HG03103 (cell line): ENCODE data around the gene PIP5KL1.

ENCODE experiments used
- ATAC-seq: cut with Tn5 transposase; IDR thresholded peaks from one replicate; pipeline ENCODE4 v1.9.1; 2021; ENCODE audit warnings: low read depth; ENCODE audit not compliant: unreplicated experiment

Gene PIP5KL1

DNA sequence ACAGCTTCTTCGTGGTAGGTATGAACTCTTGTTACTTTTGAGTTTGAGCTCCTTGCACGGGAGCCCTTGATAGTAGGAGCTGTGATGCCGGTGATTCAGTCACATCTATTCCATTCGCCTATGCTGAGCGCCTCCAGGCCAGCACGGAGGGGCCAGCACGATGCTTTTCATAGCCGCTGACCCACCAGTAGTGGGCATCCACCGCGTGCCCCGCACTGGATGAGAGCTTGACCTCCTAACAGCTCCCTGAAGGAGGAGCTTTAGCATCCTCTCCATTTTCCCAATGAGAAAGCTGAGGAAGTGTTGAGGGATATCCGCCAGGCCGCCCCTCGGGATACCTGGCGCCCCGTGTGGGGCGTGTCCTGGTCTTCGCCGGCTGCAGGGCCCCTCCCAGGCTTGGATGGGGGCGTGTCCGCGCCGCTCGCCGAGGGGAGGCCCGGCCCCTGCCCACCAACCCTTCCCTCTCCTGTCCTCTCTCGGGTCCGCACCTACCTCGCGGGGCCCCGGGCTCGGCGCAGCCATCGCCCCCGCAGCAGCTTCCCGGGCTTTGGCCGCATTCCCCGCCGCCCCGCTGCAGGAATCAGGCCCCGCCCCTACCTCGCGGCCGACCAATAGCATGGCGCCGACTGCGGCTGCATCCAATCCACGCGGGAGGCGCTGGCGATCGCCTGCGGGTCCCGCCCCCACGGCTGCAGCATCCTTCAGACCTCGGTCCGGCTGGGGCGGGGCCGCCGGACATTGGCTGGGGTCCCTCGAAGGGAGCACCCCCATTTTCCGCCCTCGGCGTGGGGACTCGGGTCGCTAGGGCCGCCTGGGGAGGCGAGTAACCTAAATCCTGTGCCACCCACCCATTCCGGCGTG lies at the start of gene PIP5KL1:
Gene PIP5KL1 (minus strand): TSS at position 547 of the 861 bp plus-strand sequence. CDS start 25 bp downstream, at position 522.
- ATAC-seq: peak; percentile 74

- ATAC-seq: peak; percentile 13
Observed at GRCh38 chr9:127980060-127980705, 49.6 kb upstream of the PIP5KL1 start.

DNA sequence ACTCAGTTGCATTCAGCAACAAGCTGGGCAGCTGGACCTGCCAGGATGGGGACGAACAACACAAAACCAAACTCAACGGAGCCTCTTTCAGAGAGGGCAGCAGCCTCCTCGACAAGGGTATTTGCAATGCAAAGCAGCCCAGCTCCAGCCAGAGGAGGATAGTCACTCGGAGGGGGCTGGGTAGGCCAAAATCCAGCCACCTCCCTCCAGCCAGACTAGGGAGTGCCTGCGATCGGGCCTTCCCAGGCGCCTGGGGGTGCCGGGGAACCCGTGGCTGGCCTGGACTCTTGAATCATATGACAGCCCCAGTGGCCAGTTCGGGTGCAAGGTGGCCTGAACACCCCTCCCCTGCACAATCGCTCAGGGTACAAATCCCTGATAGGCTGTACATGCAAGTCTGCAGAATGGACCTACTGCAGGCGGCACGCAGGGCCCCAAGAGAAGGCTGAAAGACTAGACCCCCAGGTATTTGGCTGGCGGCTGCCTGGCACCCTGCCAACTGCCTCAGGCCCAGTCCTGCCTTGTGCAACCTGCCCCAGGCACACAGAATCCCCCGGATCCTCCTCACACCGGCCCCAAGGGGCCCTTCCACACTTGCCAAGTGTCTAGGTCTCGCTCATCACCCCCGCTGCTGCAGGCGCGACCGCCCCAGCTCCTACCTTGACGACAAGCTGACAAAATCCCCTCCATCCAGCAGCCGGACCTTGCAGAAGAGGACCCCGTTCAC lies 48.9 kb upstream of the PIP5KL1 start:
- ATAC-seq: no peak

- ATAC-seq: no peak
Observed at GRCh38 chr9:127979015-127979332, 48.4 kb upstream of the PIP5KL1 start.

- no peak for ATAC-seq
Observed at GRCh38 chr9:127977884-127978647, 47.5 kb upstream of the PIP5KL1 start.

DNA sequence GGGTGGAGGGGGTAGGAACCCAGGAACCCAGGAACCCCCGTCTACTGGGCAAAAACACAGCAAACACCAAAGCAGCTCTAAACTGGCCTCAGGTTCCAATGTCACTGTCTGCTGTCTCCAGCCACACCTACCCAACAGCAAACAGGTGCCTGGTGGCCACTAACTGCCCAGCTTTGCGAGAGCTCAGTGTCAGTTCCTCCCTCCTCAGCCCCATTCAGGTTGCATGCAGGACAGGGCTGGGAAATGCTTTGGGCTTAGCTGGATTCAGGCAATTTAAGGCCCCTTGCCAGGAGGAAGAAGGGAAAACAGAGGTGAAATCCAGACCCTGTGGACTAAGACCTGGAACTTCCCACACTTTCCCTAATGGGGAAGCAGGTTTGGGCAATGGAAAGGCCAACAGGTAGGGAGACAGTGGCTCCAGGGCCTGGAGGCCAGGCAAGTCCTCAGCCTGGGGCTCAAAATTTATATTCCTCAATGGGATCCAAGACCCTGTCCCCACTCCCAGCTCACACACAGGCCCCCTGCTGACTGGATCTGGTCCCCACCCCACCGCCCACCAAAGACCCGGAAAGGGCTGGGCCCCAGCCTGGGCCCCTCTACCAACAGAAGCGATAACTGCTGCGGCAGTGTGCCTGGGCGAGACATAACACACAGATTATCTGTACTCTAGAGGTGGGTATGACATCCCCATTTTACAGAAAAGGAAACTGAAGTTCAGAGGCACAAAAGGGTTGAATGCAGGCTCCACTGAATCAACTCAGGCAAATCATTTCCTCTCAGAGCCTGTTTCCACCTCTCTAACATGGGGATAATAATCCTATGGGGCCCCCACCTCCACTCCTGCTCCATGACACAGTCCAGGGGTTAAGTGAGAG lies 46.7 kb upstream of the PIP5KL1 start:
- no peak for ATAC-seq

GRCh38 chr9:127976498-127976897 lies 45.9 kb upstream of the PIP5KL1 start:
- ATAC-seq: no peak

DNA sequence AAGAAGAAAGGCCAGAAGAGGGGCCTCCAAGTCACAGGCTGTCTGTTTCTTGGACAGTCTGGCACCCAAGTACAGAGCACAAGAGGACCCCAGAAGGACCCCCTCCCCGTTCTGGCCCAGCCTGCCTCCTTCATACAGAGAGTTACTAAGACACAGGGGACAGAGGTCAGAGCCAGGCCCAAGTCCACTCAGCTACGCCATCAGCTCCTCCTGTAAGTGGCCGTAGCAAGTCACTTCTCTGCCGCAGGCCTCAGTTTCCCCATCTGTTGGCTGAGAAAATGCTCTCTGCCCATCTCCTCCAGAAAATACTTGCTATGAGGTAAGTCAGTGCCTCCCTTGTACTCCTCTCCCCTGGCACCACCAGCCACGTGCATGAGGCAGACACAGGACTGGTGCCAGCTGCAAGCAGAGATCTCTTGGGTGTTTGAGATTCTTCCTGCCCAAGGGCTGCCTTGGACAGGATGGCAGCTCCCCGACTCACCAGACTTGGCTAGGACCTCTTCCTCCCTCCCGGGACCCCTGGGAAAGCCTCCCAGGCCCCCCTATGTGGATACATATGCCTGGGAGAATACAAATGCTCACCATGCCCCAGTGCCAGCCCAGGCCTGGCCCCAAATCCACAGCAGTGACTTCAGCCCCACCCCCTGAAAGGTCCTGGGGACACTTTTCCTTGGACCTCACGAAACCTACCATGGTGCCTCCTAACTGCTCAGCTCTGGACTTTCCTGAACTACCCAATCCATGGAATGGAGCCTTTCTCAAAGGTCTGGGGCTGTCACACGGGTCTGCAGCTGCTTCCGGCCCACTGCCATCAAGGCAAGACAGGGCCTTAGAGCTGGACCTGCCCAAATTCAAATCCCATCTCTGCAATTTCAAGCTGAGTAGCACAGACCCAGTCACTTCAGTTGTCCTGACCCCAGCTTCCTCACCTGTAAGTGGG lies 45.1 kb upstream of the PIP5KL1 start:
- ATAC-seq: no peak

DNA sequence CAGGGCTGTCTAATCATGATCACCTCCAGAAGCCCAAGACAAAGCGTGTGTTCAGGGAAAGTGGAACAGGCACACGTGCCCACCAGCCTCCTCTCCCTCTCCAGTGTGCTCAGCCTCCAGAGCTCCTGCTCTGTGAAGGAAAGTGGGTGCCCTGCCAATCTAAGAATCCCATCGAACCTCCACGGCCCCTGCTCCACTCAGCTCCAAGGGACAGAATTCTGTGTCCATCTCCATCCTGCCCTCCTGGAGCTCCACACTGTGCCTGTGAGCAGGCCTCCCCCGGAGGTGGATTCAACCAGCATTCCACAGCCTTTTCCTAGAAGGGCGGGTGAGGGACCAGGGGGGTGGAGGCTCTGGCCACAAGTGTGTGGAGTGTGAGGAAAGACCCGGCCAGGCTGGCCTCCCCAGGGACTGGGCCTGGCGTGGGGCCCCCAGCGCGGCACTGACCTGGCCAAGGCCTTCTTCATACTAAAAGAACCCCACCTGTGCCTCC lies 44.2 kb upstream of the PIP5KL1 start:
- ATAC-seq: no peak

DNA sequence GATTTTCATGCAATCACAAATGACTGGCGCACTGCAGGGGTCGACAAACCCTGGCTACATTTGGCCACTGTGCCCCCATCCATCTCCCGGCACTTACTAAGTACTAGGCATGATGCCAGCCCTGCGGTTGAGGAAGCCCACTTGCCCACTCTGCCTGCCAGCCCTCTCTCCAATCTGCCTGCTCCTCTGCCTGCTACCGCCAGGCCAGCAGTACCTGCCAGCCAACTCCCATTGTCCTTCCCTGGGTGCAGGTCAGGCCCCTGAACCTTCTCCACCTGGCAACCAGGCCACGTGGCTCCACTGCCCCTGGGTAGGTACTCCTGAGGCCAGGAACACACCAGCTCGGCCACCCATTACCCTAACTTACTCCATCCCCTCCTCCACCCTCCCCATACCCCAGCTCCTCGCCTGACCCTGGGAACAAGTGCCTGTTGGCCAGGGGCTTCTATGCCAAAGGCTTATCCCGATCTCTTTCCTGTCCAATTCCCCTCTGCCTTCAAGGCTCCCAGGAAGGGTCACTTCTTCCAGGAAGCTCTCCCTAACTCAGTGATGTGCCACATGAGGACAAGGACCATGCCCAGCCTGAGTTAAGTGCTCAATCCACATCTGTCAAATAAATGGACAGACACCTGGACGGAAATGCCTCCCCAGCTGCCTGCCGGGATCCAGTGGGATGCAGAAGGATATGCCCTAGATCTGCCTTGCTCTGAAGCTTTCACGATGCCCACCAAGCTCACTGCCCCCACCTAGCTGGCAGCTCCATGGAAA lies 43.6 kb upstream of the PIP5KL1 start:
- no peak for ATAC-seq

GRCh38 chr9:127973169-127974000 lies 42.8 kb upstream of the PIP5KL1 start:
- ATAC-seq: no peak

- ATAC-seq: no peak
Observed at GRCh38 chr9:127972236-127972871, 41.8 kb upstream of the PIP5KL1 start.

GRCh38 chr9:127971357-127972235 lies 41.0 kb upstream of the PIP5KL1 start:
- no peak for ATAC-seq

GRCh38 chr9:127970401-127971313 lies 40.1 kb upstream of the PIP5KL1 start:
- ATAC-seq: peak; percentile 79
